Skeletal muscle tissue (tissue), 4 donors: Measurements from ENCODE around the gene C2CD2. TPM values are rescaled to one million over a fixed set of nuclear protein-coding genes. Genes with fewer than 3 reads are reported as not detected.
"Not testable (repeated sequence)": the region's sequence is repeated elsewhere in the genome, so short reads cannot be mapped to it uniquely, and the experiment has no call there.

Experiments used
- H3K27ac ChIP-seq: one replicate; pipeline ENCODE4 v1.7.0; 2013; ENCODE audit warnings: mild to moderate bottlenecking, low read depth, low read length, inconsistent platforms
- H3K27me3 ChIP-seq, 3 donors: one replicate each; pipeline ENCODE4 v1.7.0; 2013; ENCODE audit warnings: low read length in 3 of 3; ENCODE audit not compliant: control insufficient read depth in 3 of 3, insufficient read depth in 3 of 3
- H3K36me3 ChIP-seq, 3 donors: one replicate each; pipeline ENCODE4 v1.7.0; 2013; ENCODE audit warnings: low read length in 3 of 3; ENCODE audit not compliant: control insufficient read depth in 3 of 3, insufficient read depth in 3 of 3
- H3K4me1 ChIP-seq, 3 donors: one replicate each; pipeline ENCODE4 v1.7.0; 2013; ENCODE audit warnings: low read length in 3 of 3, mild to moderate bottlenecking in 3 of 3; ENCODE audit not compliant: control insufficient read depth in 3 of 3, insufficient read depth in 3 of 3
- H3K4me3 ChIP-seq, 3 donors: one replicate each; pipeline ENCODE4 v1.7.0; 2013; ENCODE audit warnings: low read length in 3 of 3
- H3K9ac ChIP-seq, 3 donors: one replicate each; pipeline ENCODE4 v1.7.0; 2013; ENCODE audit warnings: low read length in 3 of 3, mild to moderate bottlenecking in 3 of 3, moderate library complexity in 2 of 3, low read depth in 1 of 3
- H3K9me3 ChIP-seq, 3 donors: one replicate each; pipeline ENCODE4 v1.7.0; 2013; ENCODE audit warnings: low read length in 3 of 3; ENCODE audit not compliant: control insufficient read depth in 3 of 3
- total RNA-seq: library from RNA; depleted of rRNA; stranded (reverse); fragments of >200 nt; gene quantifications from one replicate; pipeline ENCODE4 v1.2.3, GENCODE V29; 2014
- donor health status: Osteomylitis.

C2CD2 gene
- total RNA-seq, 1 donor from 2014 or later, result 7.3 TPM

DNA sequence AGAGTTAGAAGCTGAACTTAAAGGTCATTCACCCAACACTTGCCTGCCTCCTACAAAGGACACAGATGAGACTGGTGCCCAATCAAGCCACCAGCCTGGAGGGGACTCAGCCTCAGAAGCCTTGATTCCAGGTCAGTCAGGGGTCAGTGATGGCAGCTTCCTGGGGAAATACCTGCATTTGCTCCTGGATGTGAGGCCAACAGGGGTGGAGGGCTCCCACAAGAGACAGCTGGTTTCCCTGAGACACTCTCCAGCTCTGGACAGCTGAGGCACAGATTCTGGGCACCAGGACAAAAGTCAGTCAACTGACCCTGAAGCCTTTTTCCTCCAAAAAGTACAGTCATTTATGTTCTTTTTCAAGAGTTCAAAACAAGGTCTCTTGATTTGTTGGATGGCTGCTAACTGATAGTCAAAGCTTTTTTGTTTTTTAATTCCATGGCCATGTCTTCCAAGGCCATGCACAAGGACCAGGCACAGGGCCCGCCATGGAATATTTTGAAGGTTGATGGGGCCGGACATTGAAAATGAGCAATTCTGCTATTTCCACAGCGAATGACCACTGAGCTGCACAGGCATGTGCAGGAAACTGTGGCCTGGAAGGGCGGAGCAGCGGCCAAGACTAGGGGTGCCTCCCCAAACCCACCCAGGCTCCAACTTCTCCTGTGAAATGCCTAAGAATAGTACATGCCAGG is 1.8 kb downstream of the C2CD2 start:
- H3K9me3 ChIP-seq, result no peaks in the 10 kb centered on the region
- peak overlapping the region in 1 of 3 donors; percentile 79 for H3K9ac ChIP-seq
- no peaks in the 10 kb centered on the region for H3K36me3 ChIP-seq
- H3K4me3 ChIP-seq, result peak overlapping the region; percentile 49 to 74 (median 71)
- no peak overlapping the region for H3K27ac ChIP-seq
- H3K4me1 ChIP-seq, result peaks cover 30 to 50% (median 30%) of the 10 kb centered on the region in 3 donors
- H3K27me3 ChIP-seq, result peaks cover 0 to 6% (median 3%) of the 10 kb centered on the region in 3 donors

DNA sequence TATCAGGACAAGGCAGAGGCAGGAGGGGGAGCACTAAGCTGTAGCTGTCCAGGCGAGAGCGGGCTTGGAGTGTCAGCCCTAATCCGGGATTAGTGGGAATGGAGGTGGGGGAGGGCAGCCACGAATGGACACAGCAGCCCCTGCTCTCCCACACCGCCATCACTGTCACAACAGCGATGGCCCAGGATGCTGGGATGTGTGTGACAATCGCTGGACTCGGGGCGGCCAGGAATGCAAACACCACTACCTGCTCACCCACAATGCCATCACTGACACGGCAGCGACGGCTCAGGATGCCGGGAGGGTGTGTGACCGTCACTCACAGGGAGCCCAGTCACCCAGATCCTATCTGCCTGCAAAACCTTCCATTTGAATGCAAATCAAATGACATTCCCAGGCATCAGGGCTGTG is 2.9 kb downstream of the C2CD2 start:
- H3K9ac ChIP-seq, result no peak overlapping the region
- H3K9me3 ChIP-seq, result no peaks in the 10 kb centered on the region
- peak overlapping the region in 1 of 3 donors; percentile 7 for H3K4me3 ChIP-seq
- H3K4me1 ChIP-seq, result peaks cover 26 to 46% (median 27%) of the 10 kb centered on the region in 3 donors
- H3K27me3 ChIP-seq, result peaks cover 0 to 6% (median 3%) of the 10 kb centered on the region in 3 donors
- no peak overlapping the region for H3K27ac ChIP-seq
- no peaks in the 10 kb centered on the region for H3K36me3 ChIP-seq

GRCh38 chr21:41949631-41950030 is 4.2 kb downstream of the C2CD2 start:
- not testable (repeated sequence) for H3K27ac ChIP-seq

GRCh38 chr21:41948901-41949300 is 4.9 kb downstream of the C2CD2 start:
- Histone ChIP-seq H3K9me3 (no peaks in the 10 kb centered on the region), H3K27ac (no peak overlapping the region), H3K4me1 (peaks cover 20 to 35% (median 23%) of the 10 kb centered on the region in 3 donors)

More at GRCh38 chr21:41949631-41950030, 4.2 kb downstream of the C2CD2 start:
- H3K4me3 ChIP-seq, H3K36me3 ChIP-seq, H3K27me3 ChIP-seq, H3K9ac ChIP-seq, H3K9me3 ChIP-seq: not testable (repeated sequence)
- H3K4me1 ChIP-seq, result peaks cover 26 to 42% (median 26%) of the 10 kb centered on the region in 3 donors

DNA sequence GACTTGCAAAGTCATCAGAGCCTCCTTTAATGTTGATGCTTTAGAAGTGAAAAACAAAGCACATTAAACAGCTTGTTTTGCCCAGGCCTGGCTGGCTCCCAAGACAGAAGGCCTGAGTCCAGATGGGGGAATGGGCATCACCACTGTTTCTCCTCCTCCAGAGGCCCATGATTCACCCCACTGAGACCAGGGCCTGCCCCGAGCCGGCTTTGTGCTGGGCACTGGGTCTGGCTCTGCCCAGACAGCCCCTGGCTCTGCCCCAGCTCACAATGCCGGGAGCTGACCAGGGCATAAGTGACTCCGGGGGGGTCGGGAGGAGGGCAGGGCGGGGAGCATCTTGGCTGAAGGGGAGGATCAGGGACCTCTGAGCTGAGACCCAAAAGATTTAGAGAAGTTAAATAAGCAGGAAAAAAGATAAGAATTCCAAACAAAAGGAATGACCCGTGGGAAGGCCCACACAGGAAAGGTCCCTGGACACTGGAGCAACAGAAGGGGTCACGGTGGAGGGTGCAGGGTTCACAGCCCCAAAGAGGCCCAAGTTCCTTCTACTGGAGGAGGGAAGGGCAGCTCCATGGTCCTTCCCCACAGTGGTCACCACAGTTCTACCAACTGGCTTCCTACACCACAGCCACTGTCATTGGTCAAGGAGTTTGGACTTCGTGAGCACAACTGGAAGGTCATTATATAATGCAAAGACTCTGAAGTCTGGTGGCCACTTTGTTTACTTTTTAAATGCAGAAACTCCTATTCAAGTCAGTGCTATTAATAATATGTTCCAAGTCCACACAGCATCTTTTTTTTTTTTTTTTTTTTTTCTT is 5.5 kb downstream of the C2CD2 start:
- Histone ChIP-seq H3K27me3 (peaks cover 0 to 6% (median 3%) of the 10 kb centered on the region in 3 donors), H3K4me1 (peaks cover 20 to 34% (median 23%) of the 10 kb centered on the region in 3 donors), H3K4me3 (peak overlapping the region in 1 of 3 donors; percentile 22), H3K36me3 (no peaks in the 10 kb centered on the region), H3K9ac (no peak overlapping the region), H3K9me3 (no peaks in the 10 kb centered on the region), H3K27ac (no peak overlapping the region)

More at GRCh38 chr21:41948901-41949300, 4.9 kb downstream of the C2CD2 start:
- no peak overlapping the region for H3K4me3 ChIP-seq
- H3K36me3 ChIP-seq, result no peaks in the 10 kb centered on the region
- peaks cover 0 to 6% (median 3%) of the 10 kb centered on the region in 3 donors for H3K27me3 ChIP-seq
- no peak overlapping the region for H3K9ac ChIP-seq

DNA sequence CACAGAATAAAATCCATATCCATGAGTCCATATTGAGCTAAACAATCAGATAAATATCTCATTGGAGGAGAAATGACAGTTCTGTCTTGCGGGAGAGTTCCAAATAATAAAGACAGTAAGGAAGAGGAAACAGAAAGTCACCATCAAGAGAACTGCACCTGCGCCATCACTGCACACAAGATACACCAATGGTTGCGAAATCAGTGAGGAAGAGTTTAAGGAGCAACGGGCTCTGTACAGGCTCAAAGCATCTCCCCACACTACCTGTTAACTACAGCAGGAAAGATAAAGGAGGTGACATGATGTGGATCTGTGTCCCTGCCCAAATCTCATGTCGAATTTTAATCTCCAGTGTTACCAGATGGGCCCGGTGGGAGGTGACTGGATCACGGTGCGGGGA is 7.8 kb downstream of the C2CD2 start:
- Histone ChIP-seq H3K4me1 (peaks cover 5 to 13% (median 9%) of the 10 kb centered on the region in 3 donors), H3K4me3 (no peak overlapping the region), H3K36me3 (no peaks in the 10 kb centered on the region), H3K27me3 (peaks cover 0 to 3% (median 3%) of the 10 kb centered on the region in 3 donors), H3K9ac (no peak overlapping the region), H3K9me3 (no peaks in the 10 kb centered on the region), H3K27ac (no peak overlapping the region)

- H3K9ac ChIP-seq, result no peak overlapping the region
- H3K27me3 ChIP-seq, result no peaks in the 10 kb centered on the region
- H3K27ac ChIP-seq, result no peak overlapping the region
- peaks cover 3 to 10% (median 9%) of the 10 kb centered on the region in 3 donors for H3K4me1 ChIP-seq
- no peaks in the 10 kb centered on the region for H3K9me3 ChIP-seq
- peaks cover 0 to 3% (median 0%) of the 10 kb centered on the region in 3 donors for H3K36me3 ChIP-seq
- H3K4me3 ChIP-seq, result no peak overlapping the region
These were observed 10.0 kb downstream of the C2CD2 start for GRCh38 chr21:41943851-41944250.

DNA sequence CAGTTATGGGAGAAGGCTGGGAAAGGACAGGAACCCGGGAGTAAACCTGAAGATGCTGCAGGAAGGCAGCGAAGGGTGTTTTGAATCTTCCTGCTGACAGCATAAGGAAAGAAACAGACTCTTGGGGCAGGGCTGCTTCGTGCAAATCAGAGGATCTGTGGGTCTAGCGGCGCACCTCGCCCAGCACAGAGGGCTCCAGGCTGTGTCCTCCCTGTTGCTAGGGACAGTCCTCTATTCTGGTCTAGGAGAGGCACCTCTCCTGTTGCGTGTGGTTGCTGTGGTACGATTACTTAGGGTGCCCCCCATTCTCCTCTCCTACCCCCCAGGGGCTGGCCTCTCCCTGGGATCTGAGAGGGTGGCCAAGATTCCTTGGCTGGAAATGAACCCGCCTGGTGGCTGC is 11.4 kb downstream of the C2CD2 start:
- Histone ChIP-seq H3K9ac (no peak overlapping the region), H3K27ac (no peak overlapping the region), H3K4me1 (no peaks in the 10 kb centered on the region), H3K4me3 (no peak overlapping the region), H3K9me3 (no peaks in the 10 kb centered on the region), H3K36me3 (peaks cover 0 to 3% (median 0%) of the 10 kb centered on the region in 3 donors), H3K27me3 (no peaks in the 10 kb centered on the region)

DNA sequence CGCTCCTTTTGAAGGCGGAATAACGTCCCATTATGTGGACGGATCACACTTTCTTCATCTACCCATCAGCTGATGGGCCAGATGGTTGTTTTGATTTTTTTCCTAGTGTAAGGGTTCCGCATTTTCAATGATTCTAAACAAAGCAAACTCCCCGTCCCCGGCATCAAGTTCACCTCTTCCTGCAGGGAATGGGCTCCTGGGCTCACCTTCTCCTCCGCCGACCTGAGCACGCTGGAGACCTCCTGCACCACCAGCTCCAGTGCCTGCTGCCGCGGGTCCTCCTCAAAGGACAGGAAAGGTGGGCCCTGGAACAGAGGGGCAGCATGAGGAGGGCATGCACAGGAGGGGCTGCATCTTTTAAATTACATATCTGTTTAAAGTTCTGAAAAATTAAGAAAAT is 11.9 kb downstream of the C2CD2 start:
- Histone ChIP-seq H3K9me3 (no peaks in the 10 kb centered on the region), H3K4me3 (no peak overlapping the region), H3K27ac (no peak overlapping the region), H3K27me3 (no peaks in the 10 kb centered on the region), H3K36me3 (peaks cover 0 to 3% (median 0%) of the 10 kb centered on the region in 3 donors), H3K4me1 (no peaks in the 10 kb centered on the region), H3K9ac (no peak overlapping the region)

- no peaks in the 10 kb centered on the region for H3K9me3 ChIP-seq
- no peak overlapping the region for H3K9ac ChIP-seq
- no peak overlapping the region for H3K4me3 ChIP-seq
- peaks cover 0 to 3% (median 0%) of the 10 kb centered on the region in 3 donors for H3K36me3 ChIP-seq
- no peaks in the 10 kb centered on the region for H3K4me1 ChIP-seq
- no peaks in the 10 kb centered on the region for H3K27me3 ChIP-seq
- no peak overlapping the region for H3K27ac ChIP-seq
These were observed 13.4 kb downstream of the C2CD2 start for GRCh38 chr21:41940431-41940830.
